ENCODE measurements around the gene TRIM2. TPM values are rescaled to one million over a fixed set of nuclear protein-coding genes. Genes with fewer than 3 reads are reported as not detected.

TRIM2 gene
- 10 to 100 TPM; 13.0 to 30.5 (median 19.0) TPM for total RNA-seq
- 1 to 10 TPM; 5.5 to 5.8 TPM for polyA plus RNA-seq
- long read RNA-seq, donor 1, full-length matches to known transcripts, result 1 of 18 reads
- long read RNA-seq, donor 1, partial matches to known transcripts, result 10 of 18 reads
- long read RNA-seq, donor 1, other reads (novel, unspliced or antisense), result 7 of 18 reads
- long read RNA-seq, donor 2, full-length matches to known transcripts, result 1 of 47 reads
- long read RNA-seq, donor 2, partial matches to known transcripts, result 7 of 47 reads
- long read RNA-seq, donor 2, other reads (novel, unspliced or antisense), result 39 of 47 reads
- long read RNA-seq, donor 3, full-length matches to known transcripts, result 2 of 27 reads
- long read RNA-seq, donor 3, partial matches to known transcripts, result 9 of 27 reads
- long read RNA-seq, donor 3, other reads (novel, unspliced or antisense), result 16 of 27 reads

DNA sequence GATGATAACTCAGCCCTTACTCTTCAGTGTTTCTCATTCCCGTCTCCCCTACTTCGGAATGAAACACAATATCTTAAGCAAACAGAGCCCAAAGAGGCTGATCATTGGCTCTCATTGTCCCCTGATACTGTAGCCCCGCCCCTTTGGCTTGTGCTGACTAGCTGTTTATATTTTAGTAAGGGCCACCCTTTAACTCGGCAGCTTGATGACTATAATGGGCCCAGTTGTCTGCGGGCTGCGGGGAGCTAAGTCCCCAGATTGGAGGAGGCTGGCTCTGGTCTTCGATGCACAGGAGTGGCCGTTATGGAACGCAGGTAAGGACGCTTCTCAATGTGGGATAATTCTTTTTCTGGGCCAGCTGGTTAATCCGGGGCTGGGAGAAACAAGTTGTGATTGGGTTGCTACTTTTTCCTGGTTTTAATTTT lies at the start of gene TRIM2:
TRIM2 (plus strand) TSS at position 197 of the 425 bp plus-strand sequence; CDS start at position 285, 88 bp downstream.
- peak; percentile 67 to 82 (median 72) for DNase-seq
- Histone ChIP-seq H3K4me3 (peak within 1 kb of the TSS in 11 of 12 donors; percentile 3 to 60 (median 40)), H3K9me3 (no peaks in the 10 kb centered on the region), H3K4me1 (peaks cover 0 to 14% (median 0%) of the 10 kb centered on the region in 12 donors), H3K27ac (peak within 1 kb of the TSS in 6 of 12 donors; percentile 10 to 63 (median 36)), H3K27me3 (no peaks in the 10 kb centered on the region), H3K36me3 (no peaks in the 10 kb centered on the region)
- TF ChIP-seq CTCF (IDR thresholded peaks at IDR 0.05), result no peak
- TF ChIP-seq POLR2A (IDR thresholded peaks at IDR 0.05), result peak in 1 of 2 donors; percentile 50
- WGBS, 4 donors, result 15 to 25% (median 18%) methylated on average over 11 of the region's 11 CpGs
- ATAC-seq, result peak; percentile 84 to 95 (median 87)
- intact Hi-C loops (cut with DNase I), result loop anchor here in 1 of 10 donors (10.0 kb wide), 1 partner anchor 111 kb away; no protein-coding TSS in a partner anchor

GRCh38 chr4:153155686-153156085 lies 48.6 kb upstream of the TRIM2 start:
- TF ChIP-seq CTCF (IDR thresholded peaks at IDR 0.05) (no peak), POLR2A (IDR thresholded peaks at IDR 0.05) (no peak)
- H3K4me1 ChIP-seq, result peaks cover 0 to 27% (median 12%) of the 10 kb centered on the region in 12 donors
- ATAC-seq, result no peak
- H3K27me3 ChIP-seq, result peaks cover 0 to 21% (median 0%) of the 10 kb centered on the region in 9 donors
- H3K27ac ChIP-seq, result no peak overlapping the region
- no peak for DNase-seq
- H3K4me3 ChIP-seq, result no peak overlapping the region
- no peaks in the 10 kb centered on the region for H3K9me3 ChIP-seq
- whole genome bisulfite sequencing, 4 donors, result 61 to 90% (median 65%) methylated on average over 1 of the region's 1 CpG
- intact Hi-C loops (cut with DNase I), result loop anchor here in 2 of 10 donors (5.0 to 10.0 kb wide), 2 partner anchors 52 to 59 kb away; no protein-coding TSS in a partner anchor
- no peaks in the 10 kb centered on the region for H3K36me3 ChIP-seq

DNA sequence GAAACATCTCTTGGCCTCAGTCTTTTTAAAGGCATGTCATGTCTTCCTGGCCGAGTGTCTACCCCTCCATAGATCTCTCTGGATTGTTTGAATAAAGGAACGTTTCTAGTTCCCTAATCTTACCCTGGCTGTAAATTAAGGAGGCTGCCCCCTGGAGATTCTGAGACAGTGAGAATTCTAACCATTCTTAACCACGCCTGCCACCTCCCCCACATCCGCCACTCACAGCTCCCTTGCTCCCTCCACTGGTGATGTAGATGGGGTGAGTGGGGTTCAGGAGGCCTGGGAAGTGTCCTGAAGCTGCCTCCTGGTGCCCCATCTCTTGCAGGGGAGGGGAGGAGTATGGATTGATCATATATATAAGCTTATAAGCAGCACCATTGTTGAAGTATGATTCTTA lies 48.0 kb upstream of the TRIM2 start:
- H3K4me1 ChIP-seq, result peaks cover 0 to 27% (median 12%) of the 10 kb centered on the region in 12 donors

More for the DNA sequence above, 48.0 kb upstream of the TRIM2 start:
- H3K27ac ChIP-seq, result no peak overlapping the region
- peaks cover 0 to 21% (median 0%) of the 10 kb centered on the region in 9 donors for H3K27me3 ChIP-seq
- WGBS, 4 donors, result 72 to 81% (median 79%) methylated on average over 4 of the region's 4 CpGs
- DNase-seq (no peak), ATAC-seq (no peak)
- TF ChIP-seq POLR2A (IDR thresholded peaks at IDR 0.05) (no peak), CTCF (IDR thresholded peaks at IDR 0.05) (no peak)
- intact Hi-C loops (cut with DNase I), result loop anchor here in 2 of 10 donors (5.0 to 10.0 kb wide), 2 partner anchors 51 to 59 kb away; no protein-coding TSS in a partner anchor
- no peaks in the 10 kb centered on the region for H3K9me3 ChIP-seq
- no peak overlapping the region for H3K4me3 ChIP-seq
- no peaks in the 10 kb centered on the region for H3K36me3 ChIP-seq

Measured in heart left ventricle (tissue), 16 donors.